Measurements from ENCODE around the gene RNF31. TPM values are rescaled to one million over a fixed set of nuclear protein-coding genes. Genes with fewer than 3 reads are reported as not detected.

Gene RNF31
- total and polyA plus RNA-seq, 2 of the 13 experiments (the other 11 are each of a cell fraction or from before 2014, with no cell fraction given): 48.2 to 86.8 TPM

DNA sequence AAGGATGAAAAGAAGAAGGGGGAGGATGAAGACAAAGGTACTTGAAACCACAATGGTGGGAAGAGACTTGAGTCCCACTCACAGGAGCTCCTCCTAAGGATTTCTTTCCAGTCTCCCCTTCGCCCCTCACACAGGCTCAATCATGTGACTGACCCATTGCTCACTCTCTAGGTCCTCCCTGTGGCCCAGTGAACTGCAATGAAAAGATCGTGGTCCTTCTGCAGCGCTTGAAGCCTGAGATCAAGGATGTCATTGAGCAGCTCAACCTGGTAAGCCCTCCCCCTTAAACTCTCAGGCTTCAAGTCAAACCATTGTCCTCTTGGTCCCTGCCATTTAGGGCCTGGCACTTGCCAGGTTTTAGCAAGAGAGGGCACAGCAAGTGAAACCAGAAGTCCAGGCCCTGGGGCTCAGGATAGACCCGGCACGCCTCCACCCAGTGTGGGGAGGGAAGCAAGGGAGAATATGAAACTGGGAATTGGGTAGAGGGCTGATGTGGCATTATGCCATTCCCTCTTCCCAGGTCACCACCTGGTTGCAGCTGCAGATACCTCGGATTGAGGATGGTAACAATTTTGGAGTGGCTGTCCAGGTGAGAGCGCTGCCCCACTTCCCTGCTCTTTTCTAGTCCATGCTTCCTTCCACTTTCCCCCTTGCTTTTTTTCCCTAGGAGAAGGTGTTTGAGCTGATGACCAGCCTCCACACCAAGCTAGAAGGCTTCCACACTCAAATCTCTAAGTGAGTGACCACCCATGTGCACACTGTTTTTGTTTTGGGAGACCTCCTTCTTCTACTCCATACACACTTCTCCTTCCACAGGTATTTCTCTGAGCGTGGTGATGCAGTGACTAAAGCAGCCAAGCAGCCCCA is 9.5 kb upstream of the RNF31 start (continued):
- TF ChIP-seq, protein P1, sequence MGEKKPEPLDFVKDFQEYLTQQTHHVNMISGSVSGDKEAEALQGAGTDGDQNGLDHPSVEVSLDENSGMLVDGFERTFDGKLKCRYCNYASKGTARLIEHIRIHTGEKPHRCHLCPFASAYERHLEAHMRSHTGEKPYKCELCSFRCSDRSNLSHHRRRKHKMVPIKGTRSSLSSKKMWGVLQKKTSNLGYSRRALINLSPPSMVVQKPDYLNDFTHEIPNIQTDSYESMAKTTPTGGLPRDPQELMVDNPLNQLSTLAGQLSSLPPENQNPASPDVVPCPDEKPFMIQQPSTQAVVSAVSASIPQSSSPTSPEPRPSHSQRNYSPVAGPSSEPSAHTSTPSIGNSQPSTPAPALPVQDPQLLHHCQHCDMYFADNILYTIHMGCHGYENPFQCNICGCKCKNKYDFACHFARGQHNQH (CRISPR knock-in tag; IDR thresholded peaks at IDR 0.05): 0 out of 2 replicates have a peak, but pooled peaks have one; percentile 4
- TF ChIP-seq POLR2A (IDR thresholded peaks at IDR 0.05; ENCODE audit: insufficient read depth in 1 of 2, low read depth in 2 of 2, low read length in 2 of 2): 0 out of 4 replicates have a peak, but pooled peaks of 1 of the 2 experiments have one; percentile 39
- 0 out of 2 replicates have a peak, but pooled peaks have one; percentile 16 for TF ChIP-seq NFYB (CRISPR knock-in tag; IDR thresholded peaks at IDR 0.05)
- TF ChIP-seq ZNF207 (IDR thresholded peaks at IDR 0.05; ENCODE audit: borderline replicate concordance): no peak
- no peak for TF ChIP-seq ZNF549 (CRISPR knock-in tag; IDR thresholded peaks at IDR 0.05)
- TF ChIP-seq, protein P2, sequence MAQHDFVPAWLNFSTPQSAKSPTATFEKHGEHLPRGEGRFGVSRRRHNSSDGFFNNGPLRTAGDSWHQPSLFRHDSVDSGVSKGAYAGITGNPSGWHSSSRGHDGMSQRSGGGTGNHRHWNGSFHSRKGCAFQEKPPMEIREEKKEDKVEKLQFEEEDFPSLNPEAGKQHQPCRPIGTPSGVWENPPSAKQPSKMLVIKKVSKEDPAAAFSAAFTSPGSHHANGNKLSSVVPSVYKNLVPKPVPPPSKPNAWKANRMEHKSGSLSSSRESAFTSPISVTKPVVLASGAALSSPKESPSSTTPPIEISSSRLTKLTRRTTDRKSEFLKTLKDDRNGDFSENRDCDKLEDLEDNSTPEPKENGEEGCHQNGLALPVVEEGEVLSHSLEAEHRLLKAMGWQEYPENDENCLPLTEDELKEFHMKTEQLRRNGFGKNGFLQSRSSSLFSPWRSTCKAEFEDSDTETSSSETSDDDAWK (CRISPR knock-in tag; IDR thresholded peaks at IDR 0.05): no peak
- TF ChIP-seq, protein P3, sequence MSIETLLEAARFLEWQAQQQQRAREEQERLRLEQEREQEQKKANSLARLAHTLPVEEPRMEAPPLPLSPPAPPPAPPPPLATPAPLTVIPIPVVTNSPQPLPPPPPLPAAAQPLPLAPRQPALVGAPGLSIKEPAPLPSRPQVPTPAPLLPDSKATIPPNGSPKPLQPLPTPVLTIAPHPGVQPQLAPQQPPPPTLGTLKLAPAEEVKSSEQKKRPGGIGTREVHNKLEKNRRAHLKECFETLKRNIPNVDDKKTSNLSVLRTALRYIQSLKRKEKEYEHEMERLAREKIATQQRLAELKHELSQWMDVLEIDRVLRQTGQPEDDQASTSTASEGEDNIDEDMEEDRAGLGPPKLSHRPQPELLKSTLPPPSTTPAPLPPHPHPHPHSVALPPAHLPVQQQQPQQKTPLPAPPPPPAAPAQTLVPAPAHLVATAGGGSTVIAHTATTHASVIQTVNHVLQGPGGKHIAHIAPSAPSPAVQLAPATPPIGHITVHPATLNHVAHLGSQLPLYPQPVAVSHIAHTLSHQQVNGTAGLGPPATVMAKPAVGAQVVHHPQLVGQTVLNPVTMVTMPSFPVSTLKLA (IDR thresholded peaks at IDR 0.05): no peak
- no peak for TF ChIP-seq RNF2 (conservative IDR thresholded peaks at IDR 0.05; ENCODE audit: low read depth)
- TF ChIP-seq ZFX (CRISPR knock-in tag; IDR thresholded peaks at IDR 0.05; ENCODE audit: low read depth): no peak; the same call in 1 of the 2 replicates
- TF ChIP-seq, protein P4, sequence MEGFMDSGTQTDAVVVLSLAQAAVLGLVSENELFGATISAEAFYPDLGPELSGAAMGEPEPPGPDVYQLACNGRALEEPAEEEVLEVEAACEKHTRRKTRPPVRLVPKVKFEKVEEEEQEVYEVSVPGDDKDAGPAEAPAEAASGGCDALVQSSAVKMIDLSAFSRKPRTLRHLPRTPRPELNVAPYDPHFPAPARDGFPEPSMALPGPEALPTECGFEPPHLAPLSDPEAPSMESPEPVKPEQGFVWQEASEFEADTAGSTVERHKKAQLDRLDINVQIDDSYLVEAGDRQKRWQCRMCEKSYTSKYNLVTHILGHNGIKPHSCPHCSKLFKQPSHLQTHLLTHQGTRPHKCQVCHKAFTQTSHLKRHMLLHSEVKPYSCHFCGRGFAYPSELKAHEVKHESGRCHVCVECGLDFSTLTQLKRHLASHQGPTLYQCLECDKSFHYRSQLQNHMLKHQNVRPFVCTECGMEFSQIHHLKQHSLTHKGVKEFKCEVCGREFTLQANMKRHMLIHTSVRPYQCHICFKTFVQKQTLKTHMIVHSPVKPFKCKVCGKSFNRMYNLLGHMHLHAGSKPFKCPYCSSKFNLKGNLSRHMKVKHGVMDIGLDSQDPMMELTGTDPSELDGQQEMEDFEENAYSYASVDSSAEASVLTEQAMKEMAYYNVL (CRISPR knock-in tag; IDR thresholded peaks at IDR 0.05; ENCODE audit: borderline replicate concordance): no peak
- TF ChIP-seq HDAC6 (IDR thresholded peaks at IDR 0.05; ENCODE audit: low read depth, low read length): no peak
- no peak for TF ChIP-seq CEBPB (IDR thresholded peaks at IDR 0.05; ENCODE audit: borderline replicate concordance, low read depth, low read length)
- TF ChIP-seq SMAD9 (CRISPR knock-in tag; IDR thresholded peaks at IDR 0.05): no peak
- TF ChIP-seq ZNF670 (CRISPR knock-in tag; IDR thresholded peaks at IDR 0.05; ENCODE audit: borderline replicate concordance): no peak
- TF ChIP-seq SNRNP70 (IDR thresholded peaks at IDR 0.05; ENCODE audit: low read depth, low read length): no peak
- TF ChIP-seq, protein P5, sequence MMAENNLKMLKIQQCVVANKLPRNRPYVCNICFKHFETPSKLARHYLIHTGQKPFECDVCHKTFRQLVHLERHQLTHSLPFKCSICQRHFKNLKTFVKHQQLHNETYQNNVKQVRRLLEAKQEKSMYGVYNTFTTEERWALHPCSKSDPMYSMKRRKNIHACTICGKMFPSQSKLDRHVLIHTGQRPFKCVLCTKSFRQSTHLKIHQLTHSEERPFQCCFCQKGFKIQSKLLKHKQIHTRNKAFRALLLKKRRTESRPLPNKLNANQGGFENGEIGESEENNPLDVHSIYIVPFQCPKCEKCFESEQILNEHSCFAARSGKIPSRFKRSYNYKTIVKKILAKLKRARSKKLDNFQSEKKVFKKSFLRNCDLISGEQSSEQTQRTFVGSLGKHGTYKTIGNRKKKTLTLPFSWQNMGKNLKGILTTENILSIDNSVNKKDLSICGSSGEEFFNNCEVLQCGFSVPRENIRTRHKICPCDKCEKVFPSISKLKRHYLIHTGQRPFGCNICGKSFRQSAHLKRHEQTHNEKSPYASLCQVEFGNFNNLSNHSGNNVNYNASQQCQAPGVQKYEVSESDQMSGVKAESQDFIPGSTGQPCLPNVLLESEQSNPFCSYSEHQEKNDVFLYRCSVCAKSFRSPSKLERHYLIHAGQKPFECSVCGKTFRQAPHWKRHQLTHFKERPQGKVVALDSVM (CRISPR knock-in tag; IDR thresholded peaks at IDR 0.05): no peak
- TF ChIP-seq CC2D1A (CRISPR knock-in tag; IDR thresholded peaks at IDR 0.05): no peak
- no peak for TF ChIP-seq MBNL3 (CRISPR knock-in tag; conservative IDR thresholded peaks at IDR 0.05)
- TF ChIP-seq ZBTB38 (CRISPR knock-in tag; IDR thresholded peaks at IDR 0.05): peak; percentile 1; the same call in 1 of the 2 replicates
- TF ChIP-seq ZNF782 (CRISPR knock-in tag; IDR thresholded peaks at IDR 0.05; ENCODE audit: borderline replicate concordance): no peak
- TF ChIP-seq CREM (IDR thresholded peaks at IDR 0.05): no peak
- TF ChIP-seq CREM (CRISPR knock-in tag; IDR thresholded peaks at IDR 0.05): no peak

Data from HepG2 (cell line).